Trophoblast cell (in vitro differentiated cells and primary cell): ENCODE results near the gene COL5A3.
A peak's percentile ranks its signal among the peaks of the same experiment; 100 is the strongest.

Experiments used
- DNase-seq, 2 donors: peaks; one replicate each; pipeline ENCODE4 v3.0.0-alpha.2; 2016
- H2AFZ ChIP-seq: 2 replicates; pipeline ENCODE4 v1.6.1; 2013; ENCODE audit warnings: low read length, moderate library complexity, mild to moderate bottlenecking; ENCODE audit not compliant: insufficient read depth, poor library complexity
- H2AK5ac ChIP-seq: 2 replicates; pipeline ENCODE4 v1.6.1; 2013; ENCODE audit warnings: mild to moderate bottlenecking, low read length
- H2BK120ac ChIP-seq: 2 replicates; pipeline ENCODE4 v1.6.1; 2013; ENCODE audit warnings: low read length, mild to moderate bottlenecking, moderate library complexity; ENCODE audit not compliant: insufficient read depth, poor library complexity
- H2BK12ac ChIP-seq: 2 replicates; pipeline ENCODE4 v1.6.1; 2013; ENCODE audit warnings: mild to moderate bottlenecking, low read length, moderate library complexity
- H2BK5ac ChIP-seq: 2 replicates; pipeline ENCODE4 v1.6.1; 2013; ENCODE audit warnings: low read length, low read depth, moderate library complexity, mild to moderate bottlenecking; ENCODE audit not compliant: poor library complexity
- H3K14ac ChIP-seq: 2 replicates; pipeline ENCODE4 v1.6.1; 2013; ENCODE audit warnings: mild to moderate bottlenecking, low read length
- H3K18ac ChIP-seq: 2 replicates; pipeline ENCODE4 v1.6.1; 2013; ENCODE audit warnings: mild to moderate bottlenecking, low read length
- H3K23ac ChIP-seq: 2 replicates; pipeline ENCODE4 v1.6.1; 2013; ENCODE audit warnings: low read length
- H3K27ac ChIP-seq: 2 replicates; pipeline ENCODE4 v1.5.1; 2013; ENCODE audit warnings: low read depth, mild to moderate bottlenecking, inconsistent platforms, low read length, moderate library complexity
- H3K27me3 ChIP-seq: 2 replicates; pipeline ENCODE4 v1.6.1; 2013; ENCODE audit warnings: inconsistent platforms, mild to moderate bottlenecking, low read length, moderate library complexity; ENCODE audit not compliant: insufficient read depth
- H3K36me3 ChIP-seq, 2 experiments: 1 replicate in 1 of 2; 2 replicates in 1 of 2; pipeline ENCODE4 v1.6.1; 2013; ENCODE audit warnings: low read length in 2 of 2, mild to moderate bottlenecking in 2 of 2, moderate library complexity in 1 of 2; ENCODE audit not compliant: insufficient read depth in 2 of 2, control insufficient read depth in 1 of 2
- H3K4ac ChIP-seq: 2 replicates; pipeline ENCODE4 v1.6.1; 2013; ENCODE audit warnings: low read depth, mild to moderate bottlenecking, low read length, moderate library complexity
- H3K4me1 ChIP-seq, 2 experiments: 1 replicate in 1 of 2; 2 replicates in 1 of 2; pipeline ENCODE4 v1.6.1; 2013; ENCODE audit warnings: low read length in 2 of 2, mild to moderate bottlenecking in 2 of 2, moderate library complexity in 1 of 2; ENCODE audit not compliant: insufficient read depth in 2 of 2, control insufficient read depth in 1 of 2
- H3K4me2 ChIP-seq: 2 replicates; pipeline ENCODE4 v1.6.1; 2013; ENCODE audit warnings: inconsistent platforms, mild to moderate bottlenecking, low read length, moderate library complexity
- H3K4me3 ChIP-seq: 2 replicates; pipeline ENCODE4 v1.5.1; 2013; ENCODE audit warnings: mild to moderate bottlenecking, low read depth, low read length, inconsistent platforms
- H3K79me1 ChIP-seq: one replicate; pipeline ENCODE4 v1.6.1; 2013; ENCODE audit warnings: low read length
- H3K79me2 ChIP-seq: 2 replicates; pipeline ENCODE4 v1.6.1; 2013; ENCODE audit warnings: low read length, mild to moderate bottlenecking; ENCODE audit not compliant: control insufficient read depth, insufficient read depth, poor library complexity
- H3K9ac ChIP-seq: 2 replicates; pipeline ENCODE4 v1.6.1; 2013; ENCODE audit warnings: mild to moderate bottlenecking, low read length
- H3K9me3 ChIP-seq: 2 replicates; pipeline ENCODE4 v1.6.1; 2013; ENCODE audit warnings: low read depth, mild to moderate bottlenecking, control low read depth, inconsistent platforms, low read length; ENCODE audit not compliant: insufficient read depth
- H4K12ac ChIP-seq: 2 replicates; pipeline ENCODE4 v1.6.1; 2013; ENCODE audit warnings: low read depth, mild to moderate bottlenecking, low read length, moderate library complexity
- H4K8ac ChIP-seq: 2 replicates; pipeline ENCODE4 v1.6.1; 2013; ENCODE audit warnings: low read depth, mild to moderate bottlenecking, low read length, moderate library complexity
- H4K91ac ChIP-seq: one replicate; pipeline ENCODE4 v1.6.1; 2013; ENCODE audit warnings: low read depth, mild to moderate bottlenecking, low read length, moderate library complexity
- WGBS: extraction: QIAGEN DNeasy Blood & Tissue Kit; methylation state at CpG from one replicate; pipeline ENCODE4 v1.1.7; 2013; ENCODE audit warnings: missing lambda C conversion rate; ENCODE audit not compliant: insufficient read length, insufficient coverage; ENCODE audit errors: extremely low coverage; 5-methylcytosine and 5-hydroxymethylcytosine counted together

COL5A3 gene

DNA sequence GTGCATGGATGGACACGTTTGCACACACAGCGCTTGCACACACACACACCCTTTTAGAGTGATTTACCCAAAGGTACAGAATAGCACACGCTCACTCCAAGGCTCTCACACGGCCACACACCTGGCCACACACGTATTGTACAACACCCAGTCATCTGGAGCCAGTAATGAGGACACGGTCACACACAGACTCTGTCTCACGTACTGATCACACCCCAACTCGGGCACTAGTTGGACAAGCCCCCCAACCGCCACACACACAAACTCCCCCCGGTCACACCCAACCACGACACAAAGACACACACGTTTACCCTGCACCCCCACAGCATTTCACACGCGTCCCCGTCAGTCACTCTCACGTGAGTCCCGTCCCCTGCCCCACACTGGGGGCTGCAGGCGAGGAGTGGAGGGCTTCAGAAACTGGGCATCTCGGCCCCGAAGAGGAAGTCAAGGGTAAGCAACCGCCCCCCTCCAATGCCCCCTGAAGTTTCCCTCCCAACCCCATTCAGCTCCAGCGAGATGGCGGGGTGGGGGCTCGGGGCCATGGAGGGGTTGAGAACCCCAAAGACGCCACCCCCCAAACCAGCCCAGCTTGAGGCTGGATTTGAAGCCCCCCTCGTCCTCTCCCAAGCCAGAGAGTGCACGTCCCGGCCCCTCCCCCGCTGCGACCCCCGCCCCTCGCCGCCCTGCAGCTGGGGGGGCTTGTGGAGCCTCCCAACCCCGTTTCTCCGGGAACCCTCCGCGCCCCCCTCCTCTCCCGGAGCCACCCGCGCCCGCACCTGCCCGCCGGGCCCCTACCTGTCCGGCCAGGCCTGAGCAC, 74.6 kb downstream of the COL5A3 start:
- Histone ChIP-seq H3K9ac (no peak overlapping the region), H3K4me3 (peak overlapping the region; percentile 69), H3K36me3 (no peaks in the 10 kb centered on the region), H4K91ac (peak overlapping the region; percentile 51), H3K4me1 (peaks cover 6% of the 10 kb centered on the region in 2 experiments), H3K4ac (no peak overlapping the region), H3K14ac (no peak overlapping the region), H3K18ac (no peak overlapping the region), H3K9me3 (peaks cover 2% of the 10 kb centered on the region), H2AK5ac (no peak overlapping the region), H4K8ac (peak overlapping the region; percentile 55), H2BK120ac (no peak overlapping the region), H3K4me2 (peak overlapping the region; percentile 64), H3K27me3 (peaks cover 10% of the 10 kb centered on the region), H2BK12ac (no peak overlapping the region), H2AFZ (peak overlapping the region; percentile 89), H3K79me2 (no peaks in the 10 kb centered on the region), H3K79me1 (peaks cover 2% of the 10 kb centered on the region), H3K27ac (no peak overlapping the region), H4K12ac (peak overlapping the region; percentile 71), H3K23ac (peak overlapping the region; percentile 49), H2BK5ac (no peak overlapping the region)
- DNase-seq: no peak
- WGBS: no CpG with 5 or more reads among the region's 44 CpGs

DNA sequence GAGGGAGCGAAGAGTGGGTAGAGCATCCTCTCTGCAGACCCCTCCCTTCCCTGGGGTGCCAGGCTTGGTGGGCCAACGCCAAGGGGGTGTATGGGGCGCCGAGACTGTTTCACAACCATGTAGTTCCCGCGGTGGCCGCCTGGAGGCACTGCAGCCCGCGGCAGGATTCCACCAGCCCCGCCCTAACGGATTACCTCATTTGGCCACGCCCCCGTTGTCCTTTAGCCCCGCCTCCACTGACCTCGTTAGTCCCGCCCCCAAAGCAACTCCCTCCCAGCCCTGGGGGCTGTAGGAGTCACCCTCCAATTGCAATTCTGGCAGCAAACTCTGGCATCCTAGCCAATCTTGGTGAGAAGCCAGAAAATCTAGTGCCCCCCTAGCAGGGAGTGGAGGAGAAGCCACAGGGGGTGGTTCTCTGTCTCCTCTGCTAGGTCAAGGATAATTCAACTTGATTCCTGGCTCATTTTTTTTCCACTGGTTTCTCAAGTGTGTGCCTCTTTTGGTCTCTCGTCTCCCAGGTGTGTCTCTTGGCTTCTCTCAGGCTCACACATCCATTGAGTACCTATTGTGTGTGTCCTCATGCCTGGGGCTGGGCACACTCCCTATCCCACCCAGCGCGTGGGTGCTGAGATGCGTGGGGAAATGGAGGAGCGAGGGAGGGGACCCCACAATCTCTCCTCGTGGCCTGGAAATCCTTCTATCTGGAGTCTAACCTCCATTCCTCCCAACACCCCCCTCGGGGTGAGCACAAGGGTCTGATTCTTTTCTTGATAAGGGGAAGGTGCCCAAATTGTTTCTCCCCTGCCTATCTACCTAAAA, 76.0 kb downstream of the COL5A3 start:
- no peak overlapping the region for H2AFZ ChIP-seq
- H3K27me3 ChIP-seq: peaks cover 10% of the 10 kb centered on the region
- whole genome bisulfite sequencing: no CpG with 5 or more reads among the region's 23 CpGs
- no peak overlapping the region for H3K9ac ChIP-seq
- peaks cover 6% of the 10 kb centered on the region in 2 experiments for H3K4me1 ChIP-seq
- peaks cover 2% of the 10 kb centered on the region for H3K79me1 ChIP-seq
- H3K36me3 ChIP-seq: no peaks in the 10 kb centered on the region
- no peak overlapping the region for H4K8ac ChIP-seq
- H2BK120ac ChIP-seq: no peak overlapping the region
- H3K14ac ChIP-seq: no peak overlapping the region
- H4K91ac ChIP-seq: no peak overlapping the region
- peak; percentile 23 to 58 for DNase-seq
- H3K27ac ChIP-seq: no peak overlapping the region
- no peak overlapping the region for H3K18ac ChIP-seq
- no peak overlapping the region for H3K4ac ChIP-seq
- no peak overlapping the region for H3K4me3 ChIP-seq
- no peak overlapping the region for H4K12ac ChIP-seq
- no peaks in the 10 kb centered on the region for H3K79me2 ChIP-seq
- no peak overlapping the region for H2BK5ac ChIP-seq
- H2BK12ac ChIP-seq: no peak overlapping the region
- no peak overlapping the region for H2AK5ac ChIP-seq
- H3K9me3 ChIP-seq: peaks cover 2% of the 10 kb centered on the region
- H3K23ac ChIP-seq: no peak overlapping the region
- no peak overlapping the region for H3K4me2 ChIP-seq

- peaks cover 10% of the 10 kb centered on the region for H3K27me3 ChIP-seq
- no peak overlapping the region for H3K4ac ChIP-seq
Measured at GRCh38 chr19:9932835-9933234, 77.5 kb downstream of the COL5A3 start.

GRCh38 chr19:9931629-9932028, 78.7 kb downstream of the COL5A3 start:
- H3K9ac ChIP-seq: no peak overlapping the region

More at GRCh38 chr19:9932835-9933234, 77.5 kb downstream of the COL5A3 start:
- no peak overlapping the region for H2BK5ac ChIP-seq
- H4K12ac ChIP-seq: no peak overlapping the region
- H4K91ac ChIP-seq: no peak overlapping the region
- no peak overlapping the region for H3K23ac ChIP-seq
- no peak overlapping the region for H3K4me2 ChIP-seq
- no peak overlapping the region for H2AK5ac ChIP-seq
- no peaks in the 10 kb centered on the region for H3K79me2 ChIP-seq
- no peak overlapping the region for H2AFZ ChIP-seq
- no peak overlapping the region for H3K4me3 ChIP-seq
- peaks cover 6% of the 10 kb centered on the region in 2 experiments for H3K4me1 ChIP-seq
- no peaks in the 10 kb centered on the region for H3K36me3 ChIP-seq
- H3K14ac ChIP-seq: no peak overlapping the region
- H3K27ac ChIP-seq: no peak overlapping the region
- peaks cover 2% of the 10 kb centered on the region for H3K79me1 ChIP-seq
- no peak overlapping the region for H2BK12ac ChIP-seq
- H3K18ac ChIP-seq: no peak overlapping the region
- no peaks in the 10 kb centered on the region for H3K9me3 ChIP-seq
- H3K9ac ChIP-seq: no peak overlapping the region
- H4K8ac ChIP-seq: no peak overlapping the region
- DNase-seq: no peak
- no peak overlapping the region for H2BK120ac ChIP-seq
- no CpG with 5 or more reads among the region's 4 CpGs for WGBS

More at GRCh38 chr19:9931629-9932028, 78.7 kb downstream of the COL5A3 start:
- H2BK12ac ChIP-seq: no peak overlapping the region
- no peak overlapping the region for H3K4ac ChIP-seq
- no peak overlapping the region for H3K18ac ChIP-seq
- no peak for DNase-seq
- no peak overlapping the region for H2AFZ ChIP-seq
- H2AK5ac ChIP-seq: no peak overlapping the region
- no peak overlapping the region for H3K4me2 ChIP-seq
- no peak overlapping the region for H3K27ac ChIP-seq
- no peak overlapping the region for H4K91ac ChIP-seq
- H4K8ac ChIP-seq: no peak overlapping the region
- H3K79me1 ChIP-seq: peaks cover 2% of the 10 kb centered on the region
- H2BK120ac ChIP-seq: no peak overlapping the region
- no peaks in the 10 kb centered on the region for H3K9me3 ChIP-seq
- H4K12ac ChIP-seq: no peak overlapping the region
- H3K4me3 ChIP-seq: no peak overlapping the region
- H3K79me2 ChIP-seq: no peaks in the 10 kb centered on the region
- H3K36me3 ChIP-seq: no peaks in the 10 kb centered on the region
- H3K23ac ChIP-seq: no peak overlapping the region
- WGBS: no CpG with 5 or more reads among the region's 1 CpG
- no peak overlapping the region for H3K14ac ChIP-seq
- H2BK5ac ChIP-seq: no peak overlapping the region
- H3K27me3 ChIP-seq: peaks cover 10% of the 10 kb centered on the region
- H3K4me1 ChIP-seq: peaks cover 2 to 4% of the 10 kb centered on the region in 2 experiments
